ENCODE measurements around the gene ZFAND3.

GRCh38 chr6:37807656-37808055 lies 11.9 kb upstream of the ZFAND3 start:
- TF ChIP-seq, protein P1, sequence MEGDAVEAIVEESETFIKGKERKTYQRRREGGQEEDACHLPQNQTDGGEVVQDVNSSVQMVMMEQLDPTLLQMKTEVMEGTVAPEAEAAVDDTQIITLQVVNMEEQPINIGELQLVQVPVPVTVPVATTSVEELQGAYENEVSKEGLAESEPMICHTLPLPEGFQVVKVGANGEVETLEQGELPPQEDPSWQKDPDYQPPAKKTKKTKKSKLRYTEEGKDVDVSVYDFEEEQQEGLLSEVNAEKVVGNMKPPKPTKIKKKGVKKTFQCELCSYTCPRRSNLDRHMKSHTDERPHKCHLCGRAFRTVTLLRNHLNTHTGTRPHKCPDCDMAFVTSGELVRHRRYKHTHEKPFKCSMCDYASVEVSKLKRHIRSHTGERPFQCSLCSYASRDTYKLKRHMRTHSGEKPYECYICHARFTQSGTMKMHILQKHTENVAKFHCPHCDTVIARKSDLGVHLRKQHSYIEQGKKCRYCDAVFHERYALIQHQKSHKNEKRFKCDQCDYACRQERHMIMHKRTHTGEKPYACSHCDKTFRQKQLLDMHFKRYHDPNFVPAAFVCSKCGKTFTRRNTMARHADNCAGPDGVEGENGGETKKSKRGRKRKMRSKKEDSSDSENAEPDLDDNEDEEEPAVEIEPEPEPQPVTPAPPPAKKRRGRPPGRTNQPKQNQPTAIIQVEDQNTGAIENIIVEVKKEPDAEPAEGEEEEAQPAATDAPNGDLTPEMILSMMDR (IDR thresholded peaks at IDR 0.05), result peak in 2 of 3 experiments; percentile 4 to 24
- TF ChIP-seq POLR2A (IDR thresholded peaks at IDR 0.05), result no peak

Data from testis (tissue), 2 donors.